SK-N-MC (cell line): Measurements from ENCODE around the gene SDK2.
"Not testable (repeated sequence)": the region's sequence is repeated elsewhere in the genome, so short reads cannot be mapped to it uniquely, and the experiment has no call there.

Experiments used
- EZH2 ChIP-seq: fragments of 200-600 bp; sonication (generic); IDR thresholded peaks from one replicate; pipeline ENCODE4 v1.6.1; 2017; ENCODE audit warnings: antibody characterized with exemption
- FOXP2 ChIP-seq: optimal IDR thresholded peaks from 2 replicates; pipeline ENCODE3; 2011; ENCODE audit warnings: mild to moderate bottlenecking, moderate library complexity; ENCODE audit not compliant: insufficient read depth; ENCODE audit errors: extremely low read length, control extremely low read depth
- POLR2AphosphoS5 ChIP-seq: IDR thresholded peaks from 2 replicates; pipeline ENCODE4 v1.6.1; 2012; ENCODE audit warnings: mild to moderate bottlenecking, low read depth, low read length, borderline replicate concordance

DNA sequence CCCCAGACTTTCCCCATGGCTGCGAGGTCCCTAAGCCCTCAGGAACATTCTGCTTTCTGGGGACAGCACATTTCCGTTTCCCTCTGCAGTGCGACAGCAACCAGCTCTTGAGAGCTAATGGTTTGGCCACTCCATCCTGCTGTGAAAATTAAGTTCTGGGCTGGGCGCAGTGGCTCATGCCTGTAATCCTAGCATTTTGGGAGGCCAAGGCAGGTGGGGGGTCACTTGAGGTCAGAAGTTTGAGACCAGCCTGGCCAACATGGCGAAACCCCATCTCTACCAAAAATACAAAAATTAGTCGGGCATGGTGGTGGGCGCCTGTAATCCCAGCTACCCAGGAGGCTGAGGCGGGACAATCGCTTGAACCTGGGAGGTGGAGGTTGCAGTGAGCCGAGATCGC is 331.4 kb downstream of the SDK2 start:
- TF ChIP-seq POLR2AphosphoS5, EZH2, FOXP2: not testable (repeated sequence)
